K562 (cell line): ENCODE measurements around the gene IGFL1. TPM values are rescaled to one million over a fixed set of nuclear protein-coding genes. Genes with fewer than 3 reads are reported as not detected.

Experiments used
- CBX8 ChIP-seq: fragments of 200-600 bp; sonication (generic); IDR thresholded peaks from 2 replicates; pipeline ENCODE4 v1.6.1; 2012; ENCODE audit warnings: borderline replicate concordance, mixed run types, low read depth, mild to moderate bottlenecking, moderate library complexity, mixed read lengths, low read length, control low read depth, inconsistent platforms; ENCODE audit not compliant: poor library complexity, severe bottlenecking; ENCODE audit errors: extremely low read depth
- CHCHD3 ChIP-seq: fragments of 250-450 bp; sonication (Bioruptor Pico); IDR thresholded peaks from 2 replicates; pipeline ENCODE4 v2.1.2; 2022; ENCODE audit warnings: mild to moderate bottlenecking
- ETV5 ChIP-seq: sonication (generic); formaldehyde crosslinking; IDR thresholded peaks from 2 replicates; pipeline ENCODE4 v1.4.0; 2020; ENCODE audit warnings: low read depth, mild to moderate bottlenecking, missing genetic modification reagents
- GABPA ChIP-seq: fragments of 200-800 bp; sonication (Bioruptor generic); conservative IDR thresholded peaks from 2 replicates; pipeline ENCODE4 v1.6.1; 2016; ENCODE audit warnings: low read depth, missing genetic modification characterization, missing compliant biosample characterization
- GABPB1 ChIP-seq: sonication (generic); formaldehyde crosslinking; IDR thresholded peaks from 2 replicates; pipeline ENCODE4 v1.8.0; 2022; ENCODE audit warnings: mild to moderate bottlenecking, missing genetic modification reagents
- HNRNPLL ChIP-seq: fragments of 200-400 bp; formaldehyde crosslinking; IDR thresholded peaks from 2 replicates; pipeline ENCODE4 v1.6.1; 2017; ENCODE audit warnings: low read length, low read depth, mild to moderate bottlenecking; ENCODE audit not compliant: poor library complexity, severe bottlenecking
- JUND ChIP-seq, 2 experiments: IDR thresholded peaks; 2 replicates in 1 of 2; 3 replicates in 1 of 2; pipeline ENCODE4 v1.6.1; 2011; ENCODE audit warnings: borderline replicate concordance in 2 of 2, low read depth in 2 of 2, low read length in 2 of 2, improper control_type of control experiment in 1 of 2, missing biosample characterization in 1 of 2, missing genetic modification characterization in 1 of 2, missing genetic modification reagents in 1 of 2
- MCM2 ChIP-seq: fragments of 450-650 bp; IDR thresholded peaks from 2 replicates; pipeline ENCODE4 v1.6.1; 2017; ENCODE audit warnings: low read depth, mild to moderate bottlenecking
- MEIS2 ChIP-seq: fragments of 450-650 bp; IDR thresholded peaks from 2 replicates; pipeline ENCODE4 v1.6.1; 2014; ENCODE audit warnings: mild to moderate bottlenecking; ENCODE audit not compliant: partially characterized antibody
- NFIX ChIP-seq: fragments of 250-450 bp; sonication (Bioruptor Pico); IDR thresholded peaks from 2 replicates; pipeline ENCODE4 v1.4.0; 2020; ENCODE audit warnings: low read depth, mild to moderate bottlenecking, moderate library complexity
- NFXL1 ChIP-seq: fragments of 450-650 bp; formaldehyde crosslinking; IDR thresholded peaks from 2 replicates; pipeline ENCODE4 v1.4.0; 2021; ENCODE audit warnings: mild to moderate bottlenecking
- POLR2H ChIP-seq: IDR thresholded peaks from 2 replicates; pipeline ENCODE4 v1.6.1; 2016; ENCODE audit warnings: missing genetic modification characterization, low read depth, mild to moderate bottlenecking, control low read depth, missing compliant biosample characterization, moderate library complexity
- POU5F1 ChIP-seq: fragments of 150-350 bp; IDR thresholded peaks from 2 replicates; pipeline ENCODE4 v1.6.1; 2014; ENCODE audit warnings: borderline replicate concordance, low read length, low read depth, mild to moderate bottlenecking; ENCODE audit not compliant: partially characterized antibody
- PTBP1 ChIP-seq: fragments of 200-400 bp; formaldehyde crosslinking; IDR thresholded peaks from 2 replicates; pipeline ENCODE4 v1.6.1; 2017; ENCODE audit warnings: low read depth, low read length
- RBM22 ChIP-seq: fragments of 200-400 bp; formaldehyde crosslinking; IDR thresholded peaks from 2 replicates; pipeline ENCODE4 v1.6.1; 2018; ENCODE audit warnings: low read length, low read depth; ENCODE audit not compliant: poor library complexity, severe bottlenecking
- RBM34 ChIP-seq: fragments of 200-400 bp; formaldehyde crosslinking; IDR thresholded peaks from 2 replicates; pipeline ENCODE4 v1.6.1; 2018; ENCODE audit warnings: low read length, borderline replicate concordance; ENCODE audit not compliant: insufficient read depth
- SETDB1 ChIP-seq: IDR thresholded peaks from one replicate; pipeline ENCODE4 v1.6.1; 2012; ENCODE audit warnings: low read length, control low read depth, inconsistent platforms
- SMARCC2 ChIP-seq: fragments of 450-650 bp; IDR thresholded peaks from 2 replicates; pipeline ENCODE4 v1.6.1; 2017; ENCODE audit warnings: antibody characterized with exemption, moderate library complexity, mild to moderate bottlenecking, low read depth
- TEAD1 ChIP-seq, 2 experiments: fragments of 450-650 bp in 1 of 2; sonication (generic) in 1 of 2; formaldehyde crosslinking; IDR thresholded peaks; 2 replicates each; pipeline versions ENCODE4 v1.4.0 to v1.8.0; 2020 to 2022; ENCODE audit warnings: mild to moderate bottlenecking in 2 of 2, missing genetic modification reagents in 1 of 2
- ZFP30 ChIP-seq: fragments of 250-450 bp; sonication (Bioruptor Pico); IDR thresholded peaks from 2 replicates; pipeline ENCODE4 v1.8.0; 2022; ENCODE audit warnings: moderate library complexity, mild to moderate bottlenecking, inconsistent platforms, borderline replicate concordance
- ZNF134 ChIP-seq: fragments of 250-450 bp; sonication (Bioruptor Pico); conservative IDR thresholded peaks from 2 replicates; pipeline ENCODE4 v1.4.0; 2020
- ZNF445 ChIP-seq: fragments of 250-450 bp; sonication (Bioruptor Pico); IDR thresholded peaks from 2 replicates; pipeline ENCODE4 v1.4.0; 2020; ENCODE audit warnings: low read depth, mild to moderate bottlenecking, moderate library complexity
- ZSCAN29 ChIP-seq: fragments of 450-650 bp; IDR thresholded peaks from 2 replicates; pipeline ENCODE4 v1.6.1; 2017
- polyA plus RNA-seq, 8 experiments: library from polyadenylated mRNA; depleted of rRNA in 4 of 8; stranded (reverse) in 5 of 8; unstranded in 3 of 8; fragments of >200 nt; fragmentation: Nextera tagmentation in 2 of 8; fragmentation: Illumina TruSeq in 1 of 8; extraction: Ambion mirVana in 2 of 8; extraction: Trizol in 1 of 8; gene quantifications; 2 replicates each; pipeline versions ENCODE4 v1.2.1 to v1.2.3, GENCODE V29; 2011 to 2014; ENCODE audit warnings: inconsistent platforms in 1 of 8, missing spikeins in 1 of 8
- total RNA-seq, 7 experiments: library from RNA; depleted of rRNA in 6 of 7; stranded (reverse); fragments of >200 nt in 6 of 7; fragmentation: Illumina TruSeq in 2 of 7; extraction: Trizol in 2 of 7; gene quantifications; 2 replicates each; pipeline versions ENCODE4 v1.2.1 to v1.2.3, GENCODE V29; 2011 to 2021; ENCODE audit warnings: low replicate concordance in 1 of 7
- TF ChIP-seq, protein P1 (sequence below): fragments of 250-450 bp; sonication (Bioruptor Pico); IDR thresholded peaks from 2 replicates; pipeline ENCODE4 v1.8.0; 2021; ENCODE audit warnings: moderate library complexity, mild to moderate bottlenecking, inconsistent platforms
- TF ChIP-seq, protein P2 (sequence below), 2 experiments: fragments of 450-650 bp in 1 of 2; sonication (generic) in 1 of 2; formaldehyde crosslinking in 1 of 2; IDR thresholded peaks in 1 of 2; conservative IDR thresholded peaks in 1 of 2; 2 replicates each; pipeline versions ENCODE4 v1.6.1 to v1.8.1; 2016 to 2023; ENCODE audit warnings: mild to moderate bottlenecking in 2 of 2, moderate library complexity in 2 of 2, inconsistent platforms in 1 of 2, missing genetic modification reagents in 1 of 2
- TF ChIP-seq, protein P3 (sequence below): fragments of 450-650 bp; IDR thresholded peaks from 2 replicates; pipeline ENCODE4 v1.6.1; 2016

IGFL1 gene
- total and polyA plus RNA-seq, 9 of the 15 experiments (the other 6 are each of a cell fraction or from before 2014, with no cell fraction given): not detected

DNA sequence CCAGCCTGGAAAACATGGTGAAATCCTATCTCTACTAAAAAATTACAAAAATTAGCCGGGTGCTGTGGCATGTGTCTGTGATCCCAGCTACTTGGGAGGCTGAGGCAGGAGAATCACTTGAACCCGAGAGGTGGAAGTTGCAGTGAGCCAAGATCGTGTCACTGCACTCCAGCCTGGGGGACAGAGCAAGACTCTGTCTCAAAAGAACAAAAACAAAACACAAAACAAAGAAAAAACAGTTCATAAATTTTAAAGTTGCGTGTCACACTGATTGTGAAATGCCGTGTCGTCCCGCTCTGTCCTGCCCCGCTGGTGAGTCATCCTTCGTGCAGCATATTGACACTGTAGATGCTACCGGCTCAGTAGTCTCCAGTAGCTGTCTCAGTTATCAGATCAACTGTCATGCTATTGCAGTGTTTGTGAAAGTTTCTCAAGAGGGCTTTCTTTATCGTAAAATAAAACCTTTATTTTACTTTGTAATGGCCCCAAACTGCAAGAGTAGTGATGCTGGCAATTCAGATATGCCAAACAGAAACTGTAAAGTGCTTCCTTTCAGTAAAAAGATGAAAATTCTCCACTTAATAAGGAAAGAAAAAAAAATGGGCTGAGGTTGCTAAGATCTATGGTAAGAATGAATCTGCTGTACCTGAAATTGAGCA, 36.4 kb upstream of the IGFL1 start (continued):
- TF ChIP-seq, protein P1, sequence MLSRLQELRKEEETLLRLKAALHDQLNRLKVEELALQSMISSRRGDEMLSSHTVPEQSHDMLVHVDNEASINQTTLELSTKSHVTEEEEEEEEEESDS (CRISPR knock-in tag): no peak
- no peak for TF ChIP-seq ZNF134
- peak; percentile 100 for TF ChIP-seq JUND (IDR thresholded peaks at IDR 0.05; ENCODE audit: borderline replicate concordance, low read depth, low read length)
- peak; percentile 99 for TF ChIP-seq JUND (tag; IDR thresholded peaks at IDR 0.05; ENCODE audit: borderline replicate concordance, low read depth, low read length)
- no peak for TF ChIP-seq RBM34
- TF ChIP-seq CHCHD3: no peak
- TF ChIP-seq MEIS2: peak; percentile 97
- no peak for TF ChIP-seq ETV5 (CRISPR knock-in tag)
- no peak for TF ChIP-seq NFIX (CRISPR knock-in tag)
- peak; percentile 91 for TF ChIP-seq SMARCC2
- TF ChIP-seq TEAD1 (CRISPR knock-in tag; IDR thresholded peaks at IDR 0.05): peak in 1 of 2 experiments; percentile 16; a peak in 3 of 4 replicates
- TF ChIP-seq SETDB1: no peak
- no peak for TF ChIP-seq ZNF445
- TF ChIP-seq GABPB1 (CRISPR knock-in tag): no peak
- no peak for TF ChIP-seq PTBP1
- no peak for TF ChIP-seq CBX8
- no peak for TF ChIP-seq ZSCAN29
- TF ChIP-seq, protein P2, sequence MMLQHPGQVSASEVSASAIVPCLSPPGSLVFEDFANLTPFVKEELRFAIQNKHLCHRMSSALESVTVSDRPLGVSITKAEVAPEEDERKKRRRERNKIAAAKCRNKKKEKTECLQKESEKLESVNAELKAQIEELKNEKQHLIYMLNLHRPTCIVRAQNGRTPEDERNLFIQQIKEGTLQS (IDR thresholded peaks at IDR 0.05): peak; percentile 99
- TF ChIP-seq, protein P2 (CRISPR knock-in tag; conservative IDR thresholded peaks at IDR 0.05): peak; percentile 95
- TF ChIP-seq, protein P3, sequence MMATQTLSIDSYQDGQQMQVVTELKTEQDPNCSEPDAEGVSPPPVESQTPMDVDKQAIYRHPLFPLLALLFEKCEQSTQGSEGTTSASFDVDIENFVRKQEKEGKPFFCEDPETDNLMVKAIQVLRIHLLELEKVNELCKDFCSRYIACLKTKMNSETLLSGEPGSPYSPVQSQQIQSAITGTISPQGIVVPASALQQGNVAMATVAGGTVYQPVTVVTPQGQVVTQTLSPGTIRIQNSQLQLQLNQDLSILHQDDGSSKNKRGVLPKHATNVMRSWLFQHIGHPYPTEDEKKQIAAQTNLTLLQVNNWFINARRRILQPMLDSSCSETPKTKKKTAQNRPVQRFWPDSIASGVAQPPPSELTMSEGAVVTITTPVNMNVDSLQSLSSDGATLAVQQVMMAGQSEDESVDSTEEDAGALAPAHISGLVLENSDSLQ: peak; percentile 93
- no peak for TF ChIP-seq HNRNPLL
- no peak for TF ChIP-seq RBM22
- TF ChIP-seq POLR2H (tag): peak; percentile 74
- TF ChIP-seq GABPA (tag): no peak
- TF ChIP-seq MCM2: no peak
- TF ChIP-seq POU5F1: no peak
- TF ChIP-seq ZFP30: no peak
- no peak for TF ChIP-seq NFXL1 (CRISPR knock-in tag)
